ENCODE data around the gene CEP89.

CEP89 gene

DNA sequence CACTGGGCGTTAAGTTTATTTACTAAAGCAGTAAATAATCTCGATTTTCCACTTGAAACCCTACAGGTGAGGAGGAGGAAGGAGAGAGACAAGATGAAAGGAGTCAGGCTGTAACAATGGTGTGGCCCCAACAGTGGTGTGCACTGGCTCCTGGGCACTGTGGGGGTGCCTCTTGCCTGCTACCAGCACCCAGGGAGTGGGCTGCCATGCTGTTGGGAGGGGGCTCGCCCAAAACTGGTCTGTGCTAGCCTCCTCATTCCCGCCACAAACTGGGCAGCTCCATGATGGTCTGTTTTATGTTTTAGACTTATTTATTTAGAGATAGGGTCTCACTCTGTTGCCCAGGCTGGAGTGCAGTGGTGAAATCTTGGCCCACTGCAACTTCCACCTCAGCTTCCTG is 52.4 kb downstream of the CEP89 start:
- Histone ChIP-seq H3K27me3 (ENCODE audit: control insufficient read depth, low read length) (no peaks in the 10 kb centered on the region), H3K36me3 (ENCODE audit: control insufficient read depth, low read length) (no peaks in the 10 kb centered on the region), H3K4me2 (ENCODE audit: low read length) (no peak overlapping the region), H4K20me1 (ENCODE audit: control insufficient read depth, insufficient read depth, low read depth, low read length) (no peaks in the 10 kb centered on the region), H3K4me1 (ENCODE audit: control insufficient read depth, low read length) (no peaks in the 10 kb centered on the region), H3F3A (ENCODE audit: control insufficient read depth, insufficient read depth) (no peaks in the 10 kb centered on the region), H3K27ac (ENCODE audit: low read depth, low read length) (no peak overlapping the region), H3K79me2 (ENCODE audit: control insufficient read depth, low read length) (no peaks in the 10 kb centered on the region), H3K9me2 (replicated peaks; ENCODE audit: control insufficient read depth, low read length) (no peaks in the 10 kb centered on the region), H3K9me3 (ENCODE audit: control insufficient read depth, insufficient read depth, low read length) (no peaks in the 10 kb centered on the region), H3K4me3 (ENCODE audit: low read length) (no peak overlapping the region)
- no peak for TF ChIP-seq EZH2phosphoT487 (IDR thresholded peaks at IDR 0.05; ENCODE audit: borderline replicate concordance, low read length)
- TF ChIP-seq, protein P1, sequence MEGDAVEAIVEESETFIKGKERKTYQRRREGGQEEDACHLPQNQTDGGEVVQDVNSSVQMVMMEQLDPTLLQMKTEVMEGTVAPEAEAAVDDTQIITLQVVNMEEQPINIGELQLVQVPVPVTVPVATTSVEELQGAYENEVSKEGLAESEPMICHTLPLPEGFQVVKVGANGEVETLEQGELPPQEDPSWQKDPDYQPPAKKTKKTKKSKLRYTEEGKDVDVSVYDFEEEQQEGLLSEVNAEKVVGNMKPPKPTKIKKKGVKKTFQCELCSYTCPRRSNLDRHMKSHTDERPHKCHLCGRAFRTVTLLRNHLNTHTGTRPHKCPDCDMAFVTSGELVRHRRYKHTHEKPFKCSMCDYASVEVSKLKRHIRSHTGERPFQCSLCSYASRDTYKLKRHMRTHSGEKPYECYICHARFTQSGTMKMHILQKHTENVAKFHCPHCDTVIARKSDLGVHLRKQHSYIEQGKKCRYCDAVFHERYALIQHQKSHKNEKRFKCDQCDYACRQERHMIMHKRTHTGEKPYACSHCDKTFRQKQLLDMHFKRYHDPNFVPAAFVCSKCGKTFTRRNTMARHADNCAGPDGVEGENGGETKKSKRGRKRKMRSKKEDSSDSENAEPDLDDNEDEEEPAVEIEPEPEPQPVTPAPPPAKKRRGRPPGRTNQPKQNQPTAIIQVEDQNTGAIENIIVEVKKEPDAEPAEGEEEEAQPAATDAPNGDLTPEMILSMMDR (IDR thresholded peaks at IDR 0.05; ENCODE audit: low read depth, low read length, poor library complexity, severe bottlenecking) = no peak

DNA sequence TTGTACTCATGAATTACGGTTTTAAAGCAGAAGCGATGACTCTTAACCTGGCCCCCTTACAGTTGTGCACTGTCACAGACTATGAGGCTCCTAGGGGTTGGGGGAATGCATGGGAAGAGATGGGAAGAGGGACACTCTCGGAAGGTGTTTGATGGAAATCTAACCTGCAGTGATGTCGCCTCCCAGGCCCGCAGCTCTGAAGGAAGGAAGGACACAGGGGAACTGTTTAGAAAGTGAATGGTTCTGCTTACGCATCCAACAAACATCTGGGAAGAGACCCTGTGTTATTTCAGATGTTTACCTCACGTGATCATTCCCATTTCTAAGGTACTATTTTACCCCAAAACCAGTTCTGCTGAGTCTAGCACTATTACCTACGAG is 54.2 kb downstream of the CEP89 start:
- Histone ChIP-seq H3K27ac (ENCODE audit: low read depth, low read length) (no peak overlapping the region), H3K27me3 (ENCODE audit: control insufficient read depth, low read length) (no peaks in the 10 kb centered on the region), H3K36me3 (ENCODE audit: control insufficient read depth, low read length) (no peaks in the 10 kb centered on the region), H3K4me2 (ENCODE audit: low read length) (no peak overlapping the region), H3K4me1 (ENCODE audit: control insufficient read depth, low read length) (no peaks in the 10 kb centered on the region), H3K4me3 (ENCODE audit: low read length) (no peak overlapping the region), H3F3A (ENCODE audit: control insufficient read depth, insufficient read depth) (no peaks in the 10 kb centered on the region), H3K9me2 (replicated peaks; ENCODE audit: control insufficient read depth, low read length) (no peaks in the 10 kb centered on the region), H3K79me2 (ENCODE audit: control insufficient read depth, low read length) (no peaks in the 10 kb centered on the region), H3K9me3 (ENCODE audit: control insufficient read depth, insufficient read depth, low read length) (no peaks in the 10 kb centered on the region), H4K20me1 (ENCODE audit: control insufficient read depth, insufficient read depth, low read depth, low read length) (no peaks in the 10 kb centered on the region)
- TF ChIP-seq, protein P1 (IDR thresholded peaks at IDR 0.05; ENCODE audit: low read depth, low read length, poor library complexity, severe bottlenecking) = no peak
- no peak for TF ChIP-seq EZH2phosphoT487 (IDR thresholded peaks at IDR 0.05; ENCODE audit: borderline replicate concordance, low read length)

DNA sequence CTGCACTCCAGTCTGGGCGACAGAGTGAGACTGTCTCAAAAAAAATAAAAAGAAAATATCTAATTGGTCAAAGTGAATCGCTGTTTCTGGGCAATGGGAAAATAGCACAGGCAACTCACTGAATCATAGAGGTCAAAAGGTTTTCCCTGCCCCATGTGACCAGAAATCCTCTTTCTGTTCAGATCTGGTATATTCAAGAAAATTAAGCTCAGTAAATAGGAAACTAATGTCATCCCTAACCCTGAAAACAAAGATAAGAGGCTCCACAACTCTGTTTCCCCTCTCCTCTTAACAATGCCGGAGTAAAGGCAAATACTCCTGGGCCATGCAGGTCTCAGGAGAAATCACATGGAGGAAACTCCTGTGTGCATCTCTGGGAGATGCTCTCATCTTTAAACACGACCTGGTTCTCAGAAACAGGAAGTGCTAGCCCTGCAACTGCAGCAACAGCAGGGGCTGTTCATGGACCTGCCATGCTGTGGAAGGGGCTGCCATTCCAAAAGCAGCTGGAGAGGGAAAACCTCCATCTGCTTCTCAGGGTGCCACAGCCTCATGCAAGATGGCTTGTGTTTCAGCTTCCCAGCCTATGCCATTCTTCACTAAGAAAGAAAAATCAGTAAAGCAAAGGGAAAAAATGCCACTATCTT is 54.7 kb downstream of the CEP89 start:
- no peaks in the 10 kb centered on the region for H3K4me1 ChIP-seq (ENCODE audit: control insufficient read depth, low read length)
- H3K27me3 ChIP-seq (ENCODE audit: control insufficient read depth, low read length) = no peaks in the 10 kb centered on the region
- no peaks in the 10 kb centered on the region for H4K20me1 ChIP-seq (ENCODE audit: control insufficient read depth, insufficient read depth, low read depth, low read length)
- no peaks in the 10 kb centered on the region for H3K36me3 ChIP-seq (ENCODE audit: control insufficient read depth, low read length)
- no peak overlapping the region for H3K4me3 ChIP-seq (ENCODE audit: low read length)
- TF ChIP-seq, protein P1 (IDR thresholded peaks at IDR 0.05; ENCODE audit: low read depth, low read length, poor library complexity, severe bottlenecking) = no peak
- TF ChIP-seq EZH2phosphoT487 (IDR thresholded peaks at IDR 0.05; ENCODE audit: borderline replicate concordance, low read length) = no peak
- no peak overlapping the region for H3K4me2 ChIP-seq (ENCODE audit: low read length)
- no peaks in the 10 kb centered on the region for H3K9me2 ChIP-seq (replicated peaks; ENCODE audit: control insufficient read depth, low read length)
- H3K27ac ChIP-seq (ENCODE audit: low read depth, low read length) = no peak overlapping the region
- H3F3A ChIP-seq (ENCODE audit: control insufficient read depth, insufficient read depth) = no peaks in the 10 kb centered on the region
- H3K79me2 ChIP-seq (ENCODE audit: control insufficient read depth, low read length) = no peaks in the 10 kb centered on the region
- H3K9me3 ChIP-seq (ENCODE audit: control insufficient read depth, insufficient read depth, low read length) = no peaks in the 10 kb centered on the region

All from DOHH2 (cell line).